ENCODE data around the gene CENPS. TPM values are rescaled to one million over a fixed set of nuclear protein-coding genes. Genes with fewer than 3 reads are reported as not detected.

Gene CENPS
- total RNA-seq, 1 experiment from 2014 or later = 16.3 TPM

DNA sequence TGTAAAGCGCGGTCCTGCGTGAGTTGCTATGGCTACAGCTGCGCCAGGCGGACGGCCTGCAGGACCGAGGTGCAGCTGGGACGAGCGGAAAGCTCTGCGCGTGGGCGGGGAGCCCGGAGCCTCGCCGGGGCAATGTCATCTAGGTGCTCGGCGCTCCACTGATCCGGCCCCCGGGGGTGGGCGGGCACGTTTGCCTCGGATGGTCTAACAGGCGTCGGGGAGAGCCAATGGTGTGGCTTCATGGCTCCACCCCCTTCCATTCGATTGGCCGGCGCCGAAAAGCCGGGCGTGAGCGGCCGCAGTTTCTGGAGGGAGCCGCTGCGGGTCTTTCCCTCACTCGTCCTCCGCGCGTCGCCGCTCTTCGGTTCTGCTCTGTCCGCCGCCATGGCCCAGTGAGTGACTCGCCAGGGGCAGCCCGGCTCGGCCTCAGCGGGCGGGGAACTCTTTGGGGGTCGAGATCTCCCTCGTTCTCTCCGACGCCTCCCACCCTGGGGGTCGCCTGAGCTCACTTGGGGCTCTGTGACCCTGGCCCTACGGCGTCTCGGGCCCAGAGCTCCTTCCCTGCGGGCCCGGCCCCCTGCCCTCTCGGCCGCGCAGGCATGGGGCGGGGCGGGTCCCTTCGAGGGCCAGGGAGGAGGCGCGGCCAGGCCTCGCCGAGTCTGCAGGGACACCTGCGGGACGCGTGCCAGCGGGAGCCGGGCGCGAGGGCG lies 31.3 kb upstream of the CENPS start, which contains the start of gene PGD:
Gene PGD, plus strand, starts transcription at position 331 of the 710 bp plus-strand sequence. Its CDS starts 54 bp downstream, at position 385.
- peak; percentile 98 for DNase-seq
- TF ChIP-seq EZH2 (IDR thresholded peaks at IDR 0.05; ENCODE audit: low read length, unreplicated experiment) = no peak
- TF ChIP-seq EZH2phosphoT487 (IDR thresholded peaks at IDR 0.05; ENCODE audit: borderline replicate concordance, low read length) = no peak
- TF ChIP-seq, protein P1, sequence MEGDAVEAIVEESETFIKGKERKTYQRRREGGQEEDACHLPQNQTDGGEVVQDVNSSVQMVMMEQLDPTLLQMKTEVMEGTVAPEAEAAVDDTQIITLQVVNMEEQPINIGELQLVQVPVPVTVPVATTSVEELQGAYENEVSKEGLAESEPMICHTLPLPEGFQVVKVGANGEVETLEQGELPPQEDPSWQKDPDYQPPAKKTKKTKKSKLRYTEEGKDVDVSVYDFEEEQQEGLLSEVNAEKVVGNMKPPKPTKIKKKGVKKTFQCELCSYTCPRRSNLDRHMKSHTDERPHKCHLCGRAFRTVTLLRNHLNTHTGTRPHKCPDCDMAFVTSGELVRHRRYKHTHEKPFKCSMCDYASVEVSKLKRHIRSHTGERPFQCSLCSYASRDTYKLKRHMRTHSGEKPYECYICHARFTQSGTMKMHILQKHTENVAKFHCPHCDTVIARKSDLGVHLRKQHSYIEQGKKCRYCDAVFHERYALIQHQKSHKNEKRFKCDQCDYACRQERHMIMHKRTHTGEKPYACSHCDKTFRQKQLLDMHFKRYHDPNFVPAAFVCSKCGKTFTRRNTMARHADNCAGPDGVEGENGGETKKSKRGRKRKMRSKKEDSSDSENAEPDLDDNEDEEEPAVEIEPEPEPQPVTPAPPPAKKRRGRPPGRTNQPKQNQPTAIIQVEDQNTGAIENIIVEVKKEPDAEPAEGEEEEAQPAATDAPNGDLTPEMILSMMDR (conservative IDR thresholded peaks at IDR 0.05; ENCODE audit: low read depth, low read length) = no peak
- Histone ChIP-seq H3K4me3 (ENCODE audit: low read length) (peak within 1 kb of the TSS; percentile 95), H3K27ac (ENCODE audit: low read length) (peak within 1 kb of the TSS; percentile 97), H3K9me2 (replicated peaks; ENCODE audit: low read length) (no peaks in the 10 kb centered on the region), H3K27me3 (ENCODE audit: low read length) (no peaks in the 10 kb centered on the region), H2AFZ (ENCODE audit: low read length) (peak within 1 kb of the TSS; percentile 98), H3K36me3 (ENCODE audit: low read depth, low read length) (peaks cover 15% of the 10 kb centered on the region), H3F3A (ENCODE audit: low read length, unreplicated experiment) (peaks cover 2% of the 10 kb centered on the region), H4K20me1 (ENCODE audit: low read length) (peaks cover 25% of the 10 kb centered on the region), H3K9me3 (ENCODE audit: low read length) (no peaks in the 10 kb centered on the region), H3K4me1 (ENCODE audit: insufficient read depth, low read length) (peaks cover 21% of the 10 kb centered on the region), H3K9ac (ENCODE audit: low read length) (peak within 1 kb of the TSS; percentile 97), H3K79me2 (ENCODE audit: low read length) (peaks cover 35% of the 10 kb centered on the region), H3K4me2 (ENCODE audit: low read length) (peak within 1 kb of the TSS; percentile 99)
- ChIA-PET POLR2A (ENCODE audit: unreplicated experiment) (interaction anchor here (0.6 to 0.7 kb wide), 4 partner anchors 11 to 195 kb away, joined by 4 to 7 read pairs (median 6); no protein-coding TSS in a partner anchor), CTCF (interaction anchor here (0.6 to 1.1 kb wide), 2 partner anchors 11 to 41 kb away, joined by 3 to 4 read pairs; no protein-coding TSS in a partner anchor)
- BruUV-seq (replicated peaks) = no TSS peak
- peak; percentile 92 for ATAC-seq
- intact Hi-C loops (cut with micrococcal nuclease) = loop anchor here (1.0 kb wide), 2 partner anchors 11 to 22 kb away; no protein-coding TSS in a partner anchor

DNA sequence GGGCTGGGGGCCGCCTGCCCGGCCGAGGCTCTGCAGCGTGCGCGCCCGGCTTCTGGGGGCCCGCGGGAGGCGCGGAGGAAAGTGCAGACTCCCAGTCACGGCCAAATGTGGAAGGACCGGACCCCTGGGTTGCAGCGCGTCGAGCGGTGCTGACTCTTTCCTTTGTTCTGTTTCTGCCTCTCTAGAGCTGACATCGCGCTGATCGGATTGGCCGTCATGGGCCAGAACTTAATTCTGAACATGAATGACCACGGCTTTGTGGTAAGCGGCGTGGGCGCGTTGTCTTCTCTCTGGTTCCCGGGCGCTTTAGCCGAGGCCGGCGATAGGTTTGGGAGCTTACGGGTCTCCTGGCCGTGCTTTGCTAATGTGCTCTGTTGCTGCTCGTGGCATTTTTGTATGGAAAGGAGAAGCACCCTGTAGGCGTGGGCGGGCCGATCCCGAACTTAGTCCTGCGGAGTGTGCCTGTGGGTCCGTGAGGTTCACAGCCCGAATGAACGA lies 30.7 kb upstream of the CENPS start:
- TF ChIP-seq, protein P1 (conservative IDR thresholded peaks at IDR 0.05; ENCODE audit: low read depth, low read length) = no peak
- intact Hi-C loops (cut with micrococcal nuclease) = no loop called here
- H3F3A ChIP-seq (ENCODE audit: low read length, unreplicated experiment) = peaks cover 2% of the 10 kb centered on the region
- peaks cover 21% of the 10 kb centered on the region for H3K4me1 ChIP-seq (ENCODE audit: insufficient read depth, low read length)
- H3K36me3 ChIP-seq (ENCODE audit: low read depth, low read length) = peaks cover 21% of the 10 kb centered on the region
- H3K4me3 ChIP-seq (ENCODE audit: low read length) = peak overlapping the region; percentile 95
- no peaks in the 10 kb centered on the region for H3K27me3 ChIP-seq (ENCODE audit: low read length)
- DNase-seq (no peak), ATAC-seq (peak; percentile 5)
- H3K4me2 ChIP-seq (ENCODE audit: low read length) = peak overlapping the region; percentile 99
- H3K27ac ChIP-seq (ENCODE audit: low read length) = peak overlapping the region; percentile 97
- peaks cover 41% of the 10 kb centered on the region for H3K79me2 ChIP-seq (ENCODE audit: low read length)
- H2AFZ ChIP-seq (ENCODE audit: low read length) = peak overlapping the region; percentile 58
- H3K9ac ChIP-seq (ENCODE audit: low read length) = peak overlapping the region; percentile 97
- no TSS peak for BruUV-seq (replicated peaks)
- no peaks in the 10 kb centered on the region for H3K9me3 ChIP-seq (ENCODE audit: low read length)
- no peaks in the 10 kb centered on the region for H3K9me2 ChIP-seq (replicated peaks; ENCODE audit: low read length)
- ChIA-PET POLR2A (ENCODE audit: unreplicated experiment) (interaction anchor here (0.7 kb wide), 1 partner anchor 114 kb away, joined by 4 read pairs; no protein-coding TSS in a partner anchor), CTCF (interaction anchor here (1.1 kb wide), 1 partner anchor 12 kb away, joined by 3 read pairs; no protein-coding TSS in a partner anchor)
- H4K20me1 ChIP-seq (ENCODE audit: low read length) = peaks cover 25% of the 10 kb centered on the region

DNA sequence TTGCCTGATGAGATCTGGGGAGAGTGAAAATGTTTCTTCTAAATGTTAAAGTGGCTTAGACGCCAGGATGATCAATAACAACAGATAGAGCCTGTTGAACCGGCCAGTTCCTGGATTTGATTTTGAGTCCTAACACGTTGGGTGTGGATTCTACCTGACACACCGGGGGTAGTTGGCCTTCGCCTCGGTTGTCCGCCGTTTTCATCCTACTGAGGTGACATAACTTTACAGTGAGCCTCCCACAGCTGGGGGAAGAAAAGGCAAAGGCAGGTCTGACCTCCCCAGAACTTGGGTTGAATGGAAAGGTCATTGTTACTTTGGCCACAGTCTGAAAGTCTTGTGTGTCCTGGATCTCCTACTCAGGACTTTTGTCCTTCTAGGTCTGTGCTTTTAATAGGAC lies 30.2 kb upstream of the CENPS start:
- DNase-seq (no peak), ATAC-seq (no peak)
- Histone ChIP-seq H3K4me1 (ENCODE audit: insufficient read depth, low read length) (peaks cover 21% of the 10 kb centered on the region), H3K9me2 (replicated peaks; ENCODE audit: low read length) (no peaks in the 10 kb centered on the region), H3K4me3 (ENCODE audit: low read length) (peak overlapping the region; percentile 95), H3F3A (ENCODE audit: low read length, unreplicated experiment) (peaks cover 2% of the 10 kb centered on the region), H2AFZ (ENCODE audit: low read length) (no peak overlapping the region), H3K27ac (ENCODE audit: low read length) (no peak overlapping the region), H3K4me2 (ENCODE audit: low read length) (peak overlapping the region; percentile 99), H3K36me3 (ENCODE audit: low read depth, low read length) (peaks cover 25% of the 10 kb centered on the region), H3K9ac (ENCODE audit: low read length) (peak overlapping the region; percentile 97), H3K79me2 (ENCODE audit: low read length) (peaks cover 41% of the 10 kb centered on the region), H3K9me3 (ENCODE audit: low read length) (no peaks in the 10 kb centered on the region), H3K27me3 (ENCODE audit: low read length) (no peaks in the 10 kb centered on the region), H4K20me1 (ENCODE audit: low read length) (peaks cover 25% of the 10 kb centered on the region)
- ChIA-PET CTCF (no interaction called here), POLR2A (ENCODE audit: unreplicated experiment) (no interaction called here)
- no peak for TF ChIP-seq EZH2phosphoT487 (IDR thresholded peaks at IDR 0.05; ENCODE audit: borderline replicate concordance, low read length)
- TF ChIP-seq, protein P1 (conservative IDR thresholded peaks at IDR 0.05; ENCODE audit: low read depth, low read length) = no peak
- no peak for TF ChIP-seq EZH2 (IDR thresholded peaks at IDR 0.05; ENCODE audit: low read length, unreplicated experiment)
- intact Hi-C loops (cut with micrococcal nuclease) = no loop called here
- no TSS peak for BruUV-seq (replicated peaks)

Data from PC-3 (cell line).